CD4-positive, alpha-beta T cell (primary cell): ENCODE data around the gene PKNOX2. TPM values are rescaled to one million over a fixed set of nuclear protein-coding genes. Genes with fewer than 3 reads are reported as not detected.

Experiments used
- ATAC-seq: fragments of 200-7000 bp; cut with Tn5 transposase; one replicate; pipeline ENCODE4 v1.10.0; 2022; ENCODE audit warnings: mild to moderate bottlenecking; ENCODE audit not compliant: poor library complexity
- CTCF ChIA-PET: fragments of 350-600 bp; sonication (Branson Sonifier 250); formaldehyde crosslinking; loops from one replicate; lab custom pipeline; 2021; ENCODE audit warnings: antibody characterized with exemption, inconsistent platforms; lab: Charles Lee
- POLR2A ChIA-PET: fragments of 350-600 bp; sonication (Branson Sonifier 250); formaldehyde crosslinking; loops from one replicate; lab custom pipeline; 2021; ENCODE audit warnings: antibody characterized with exemption, inconsistent platforms; lab: Charles Lee
- DNase-seq, 14 experiments: peaks; one replicate each; pipeline ENCODE4 v3.0.0-alpha.2; 2013 to 2020; ENCODE audit warnings: mixed read lengths in 2 of 14
- H3K27ac ChIP-seq, 2 donors: one replicate each; pipeline versions ENCODE4 v1.5.1 to v1.7.0; 2013; ENCODE audit warnings: low read length in 2 of 2, low read depth in 1 of 2, mild to moderate bottlenecking in 1 of 2
- H3K27me3 ChIP-seq, 2 experiments: 1 replicate in 1 of 2; 2 replicates in 1 of 2; pipeline versions ENCODE4 v1.6.1 to v1.7.0; 2013; ENCODE audit warnings: low read length in 2 of 2, control low read depth in 1 of 2, mild to moderate bottlenecking in 1 of 2, moderate library complexity in 1 of 2; ENCODE audit not compliant: insufficient read depth in 2 of 2, control insufficient read depth in 1 of 2
- H3K36me3 ChIP-seq: one replicate; pipeline ENCODE4 v1.6.1; 2013; ENCODE audit warnings: low read length, control low read depth; ENCODE audit not compliant: insufficient read depth
- H3K4me1 ChIP-seq: one replicate; pipeline ENCODE4 v1.6.1; 2013; ENCODE audit warnings: low read length, control low read depth; ENCODE audit not compliant: insufficient read depth
- H3K4me3 ChIP-seq: one replicate; pipeline ENCODE4 v1.5.1; 2013; ENCODE audit warnings: mild to moderate bottlenecking, low read length, moderate library complexity
- H3K9me3 ChIP-seq, 2 experiments: 1 replicate in 1 of 2; 2 replicates in 1 of 2; pipeline versions ENCODE4 v1.6.1 to v1.7.0; 2013; ENCODE audit warnings: low read length in 2 of 2, mild to moderate bottlenecking in 2 of 2, control low read depth in 1 of 2, moderate library complexity in 1 of 2; ENCODE audit not compliant: control insufficient read depth in 1 of 2, insufficient read depth in 1 of 2
- H3K27ac Mint-ChIP-seq: one replicate; pipeline ENCODE4 v1.8.0; 2020; ENCODE audit warnings: mixed read lengths
- H3K27me3 Mint-ChIP-seq: one replicate; pipeline ENCODE4 v1.8.0; 2021; ENCODE audit warnings: mixed read lengths
- H3K36me3 Mint-ChIP-seq: one replicate; pipeline ENCODE4 v1.8.0; 2021; ENCODE audit warnings: low read depth, mixed read lengths
- H3K4me1 Mint-ChIP-seq: one replicate; pipeline ENCODE4 v1.8.0; 2021; ENCODE audit warnings: low read depth, mixed read lengths
- H3K4me3 Mint-ChIP-seq: one replicate; pipeline ENCODE4 v1.8.0; 2020; ENCODE audit warnings: mild to moderate bottlenecking, mixed read lengths
- H3K9me3 Mint-ChIP-seq: one replicate; pipeline ENCODE4 v1.8.0; 2020; ENCODE audit warnings: mixed read lengths
- CTCF ChIP-seq: fragments of 200-600 bp; IDR thresholded peaks from one replicate; pipeline ENCODE4 v1.8.0; 2022; ENCODE audit warnings: antibody characterized with exemption, mild to moderate bottlenecking
- intact Hi-C, 2 experiments: fragments of 100-400 bp; cut with DNase I in 1 of 2; cut with micrococcal nuclease in 1 of 2; formaldehyde crosslinking; loops; one replicate each; pipeline versions ENCODE4 v1.15.1 to v1.9.0; 2023 to 2025; cut with DNase I, micrococcal nuclease
- total RNA-seq, 174 experiments: library from RNA in 2 of 174; stranded (reverse) in 2 of 174; gene quantifications; one replicate each; pipeline ENCODE4 v1.2.3 and lab custom pipeline; 2021 to 2026

PKNOX2 gene
- total RNA-seq, 2 experiments from 2014 or later = not detected

GRCh38 chr11:125244166-125244565 is 79.6 kb downstream of the PKNOX2 start:
- POLR2A ChIA-PET = no interaction called here
- no peak for DNase-seq

GRCh38 chr11:125245299-125245698 is 80.7 kb downstream of the PKNOX2 start:
- no peaks in the 10 kb centered on the region for H3K36me3 Mint-ChIP-seq
- H3K4me1 Mint-ChIP-seq = no peaks in the 10 kb centered on the region
- Histone ChIP-seq H3K4me1 (no peaks in the 10 kb centered on the region), H3K27me3 (peaks cover 0 to 5% of the 10 kb centered on the region in 2 experiments), H3K27ac (no peak overlapping the region), H3K4me3 (no peak overlapping the region), H3K36me3 (no peaks in the 10 kb centered on the region), H3K9me3 (no peaks in the 10 kb centered on the region)
- ATAC-seq = no peak
- peaks cover 19% of the 10 kb centered on the region for H3K27me3 Mint-ChIP-seq
- ChIA-PET POLR2A (no interaction called here), CTCF (no interaction called here)
- no peaks in the 10 kb centered on the region for H3K9me3 Mint-ChIP-seq
- no peak for DNase-seq
- H3K27ac Mint-ChIP-seq = no peak overlapping the region
- TF ChIP-seq CTCF = no peak
- intact Hi-C loops = no loop called here
- H3K4me3 Mint-ChIP-seq = no peak overlapping the region

More at GRCh38 chr11:125244166-125244565, 79.6 kb downstream of the PKNOX2 start:
- Mint-ChIP-seq H3K4me3 (no peak overlapping the region), H3K9me3 (no peaks in the 10 kb centered on the region), H3K27me3 (peaks cover 19% of the 10 kb centered on the region), H3K27ac (no peak overlapping the region), H3K36me3 (no peaks in the 10 kb centered on the region), H3K4me1 (no peaks in the 10 kb centered on the region)
- ATAC-seq = no peak
- intact Hi-C loops = no loop called here
- no peaks in the 10 kb centered on the region for H3K9me3 ChIP-seq
- H3K36me3 ChIP-seq = no peaks in the 10 kb centered on the region
- CTCF ChIA-PET = no interaction called here
- no peaks in the 10 kb centered on the region for H3K4me1 ChIP-seq
- H3K4me3 ChIP-seq = no peak overlapping the region
- H3K27ac ChIP-seq = no peak overlapping the region
- no peak for TF ChIP-seq CTCF
- peaks cover 0 to 9% of the 10 kb centered on the region in 2 experiments for H3K27me3 ChIP-seq

GRCh38 chr11:125247431-125247830 is 82.9 kb downstream of the PKNOX2 start:
- intact Hi-C loops = no loop called here
- H3K36me3 ChIP-seq = no peaks in the 10 kb centered on the region
- no peaks in the 10 kb centered on the region for H3K4me1 Mint-ChIP-seq
- POLR2A ChIA-PET = no interaction called here
- H3K4me1 ChIP-seq = no peaks in the 10 kb centered on the region
- H3K9me3 Mint-ChIP-seq = no peaks in the 10 kb centered on the region
- H3K9me3 ChIP-seq = no peaks in the 10 kb centered on the region
- no peak for TF ChIP-seq CTCF
- H3K27ac Mint-ChIP-seq = no peak overlapping the region
- no peak overlapping the region for H3K27ac ChIP-seq
- ATAC-seq (no peak), DNase-seq (no peak)
- peaks cover 0 to 2% of the 10 kb centered on the region in 2 experiments for H3K27me3 ChIP-seq
- CTCF ChIA-PET = no interaction called here
- no peak overlapping the region for H3K4me3 Mint-ChIP-seq
- no peaks in the 10 kb centered on the region for H3K36me3 Mint-ChIP-seq
- H3K4me3 ChIP-seq = no peak overlapping the region
- peaks cover 17% of the 10 kb centered on the region for H3K27me3 Mint-ChIP-seq
